Gastrocnemius medialis (tissue), 4 donors: ENCODE data around the gene ASXL3.

Source experiments
- CTCF ChIP-seq, 5 experiments: fragments of 450-650 bp in 3 of 5; fragments of 200-600 bp in 2 of 5; sonication (generic) in 2 of 5; IDR thresholded peaks in 4 of 5; conservative IDR thresholded peaks in 1 of 5; 1 replicate in 4 of 5; 2 replicates in 1 of 5; pipeline ENCODE4 v1.5.1; 2016 to 2019; ENCODE audit warnings: antibody characterized with exemption in 5 of 5, mild to moderate bottlenecking in 3 of 5, moderate library complexity in 3 of 5
- POLR2A ChIP-seq, 2 donors: fragments of 450-650 bp; IDR thresholded peaks; one replicate each; pipeline ENCODE4 v1.6.1; 2017; ENCODE audit warnings: antibody characterized with exemption in 2 of 2, mild to moderate bottlenecking in 2 of 2, moderate library complexity in 2 of 2

- TF ChIP-seq CTCF (IDR thresholded peaks at IDR 0.05 in 4 of 5, conservative IDR thresholded peaks at IDR 0.05 in 1 of 5), result no peak
- no peak for TF ChIP-seq POLR2A (IDR thresholded peaks at IDR 0.05)
These were observed 52.5 kb downstream of the ASXL3 start for GRCh38 chr18:33630476-33630875.
